Measurements from ENCODE around the gene SMIM38.

SMIM38 gene

DNA sequence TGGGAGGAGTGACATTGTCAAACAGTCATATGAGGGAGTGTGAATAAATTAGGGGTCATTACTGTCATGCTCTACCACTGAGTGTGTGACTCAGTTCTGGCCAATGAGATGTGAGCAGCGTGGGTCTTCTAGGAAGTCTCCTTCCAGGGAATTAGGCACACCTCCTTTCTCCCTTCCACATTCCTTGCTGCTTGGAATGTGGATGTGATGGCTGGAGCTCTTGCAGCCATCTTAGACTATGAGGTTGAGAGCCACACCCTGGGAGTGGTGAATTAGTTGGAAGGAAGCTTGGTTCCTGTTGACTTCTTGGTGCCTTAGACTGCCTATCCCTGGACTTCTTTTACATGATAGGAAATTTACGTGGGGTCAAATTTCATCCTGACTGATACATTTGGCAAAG lies 36.5 kb upstream of the SMIM38 start:
- H3K9me3 ChIP-seq (ENCODE audit: low read depth, low read length) = no peaks in the 10 kb centered on the region; the same call in 1 of the 2 replicates
- TF ChIP-seq EZH2 (IDR thresholded peaks at IDR 0.05) = no peak
- TF ChIP-seq POLR2AphosphoS5 (IDR thresholded peaks at IDR 0.05; ENCODE audit: borderline replicate concordance, low read depth, low read length) = no peak
- no peak for TF ChIP-seq FOXP2 (optimal IDR thresholded peaks at IDR 0.05; ENCODE audit: control extremely low read depth, extremely low read length, insufficient read depth)
- no peak overlapping the region for H3K27ac ChIP-seq
- no peak overlapping the region for H3K9ac ChIP-seq (ENCODE audit: insufficient read length)
- no peak overlapping the region for H3K4me3 ChIP-seq
- no peaks in the 10 kb centered on the region for H3K36me3 ChIP-seq (ENCODE audit: insufficient read depth, low read length)
- DNase-seq (ENCODE audit: low read depth, low spot score) = no peak

DNA sequence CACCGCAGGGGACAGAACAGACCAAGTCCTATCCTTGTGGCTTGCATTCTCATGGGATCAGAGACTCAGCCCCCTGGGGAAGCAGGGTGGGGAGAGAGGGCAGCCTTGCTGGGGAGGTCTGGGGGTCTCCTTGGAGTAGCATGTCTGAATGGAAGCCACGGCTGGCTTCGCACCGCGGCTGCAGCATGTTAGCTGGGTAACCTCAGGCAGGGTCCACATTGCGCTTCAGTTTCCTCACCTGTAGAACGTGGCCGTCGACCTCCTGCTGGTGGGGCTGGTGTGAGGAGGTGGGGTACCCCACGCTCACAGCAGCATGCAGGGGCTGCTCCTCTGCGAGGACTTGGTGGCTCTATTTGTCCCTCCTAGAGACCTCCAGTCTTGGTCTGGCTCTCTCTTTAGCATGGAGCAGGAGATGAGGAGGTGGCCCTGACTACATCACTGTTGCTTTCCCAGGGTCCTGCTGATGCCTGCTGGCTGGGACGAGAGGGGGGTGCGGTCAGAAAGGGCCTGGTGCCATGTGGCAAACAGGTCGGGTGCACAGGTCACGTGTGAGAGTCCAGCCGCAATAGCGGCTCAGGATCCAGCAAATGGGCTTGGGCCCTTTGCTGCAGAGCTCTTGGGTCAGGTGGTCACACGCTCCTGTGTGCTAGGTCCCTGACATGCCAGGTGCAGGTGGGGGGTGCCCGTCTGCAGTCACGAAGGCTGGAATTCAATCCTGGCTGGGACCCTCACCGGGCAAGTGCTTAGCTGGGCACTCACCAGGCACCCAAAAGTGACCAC lies 35.4 kb upstream of the SMIM38 start:
- no peak overlapping the region for H3K27ac ChIP-seq
- DNase-seq (ENCODE audit: low read depth, low spot score) = no peak
- H3K4me3 ChIP-seq = no peak overlapping the region
- TF ChIP-seq EZH2 (IDR thresholded peaks at IDR 0.05) (no peak), POLR2AphosphoS5 (IDR thresholded peaks at IDR 0.05; ENCODE audit: borderline replicate concordance, low read depth, low read length) (no peak), FOXP2 (optimal IDR thresholded peaks at IDR 0.05; ENCODE audit: control extremely low read depth, extremely low read length, insufficient read depth) (no peak)
- no peaks in the 10 kb centered on the region for H3K36me3 ChIP-seq (ENCODE audit: insufficient read depth, low read length)
- no peak overlapping the region for H3K9ac ChIP-seq (ENCODE audit: insufficient read length)
- no peaks in the 10 kb centered on the region; the same call in 1 of the 2 replicates for H3K9me3 ChIP-seq (ENCODE audit: low read depth, low read length)

DNA sequence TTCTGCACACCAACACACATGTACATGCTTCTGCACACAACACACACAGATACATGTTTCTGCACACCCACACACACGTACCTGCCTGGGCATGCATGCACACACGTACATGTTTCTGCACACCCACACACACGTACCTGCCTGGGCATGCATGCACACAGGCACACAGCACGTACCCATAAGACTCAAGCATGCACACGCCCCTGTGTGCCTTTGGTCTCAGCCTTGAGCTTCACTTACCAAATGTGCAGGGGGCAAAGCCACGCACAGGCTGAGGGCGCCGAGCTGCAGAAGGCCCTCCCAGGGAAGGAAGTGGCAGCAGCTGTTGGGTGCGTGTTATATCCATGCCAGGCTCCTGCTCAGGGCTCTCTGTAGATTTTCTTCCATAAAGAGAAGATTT lies 34.7 kb upstream of the SMIM38 start:
- TF ChIP-seq FOXP2 (optimal IDR thresholded peaks at IDR 0.05; ENCODE audit: control extremely low read depth, extremely low read length, insufficient read depth) (no peak), POLR2AphosphoS5 (IDR thresholded peaks at IDR 0.05; ENCODE audit: borderline replicate concordance, low read depth, low read length) (no peak), EZH2 (IDR thresholded peaks at IDR 0.05) (no peak)
- no peaks in the 10 kb centered on the region; the same call in 1 of the 2 replicates for H3K9me3 ChIP-seq (ENCODE audit: low read depth, low read length)
- H3K27ac ChIP-seq = no peak overlapping the region
- no peak overlapping the region for H3K4me3 ChIP-seq
- no peak overlapping the region for H3K9ac ChIP-seq (ENCODE audit: insufficient read length)
- no peak for DNase-seq (ENCODE audit: low read depth, low spot score)
- H3K36me3 ChIP-seq (ENCODE audit: insufficient read depth, low read length) = no peaks in the 10 kb centered on the region

DNA sequence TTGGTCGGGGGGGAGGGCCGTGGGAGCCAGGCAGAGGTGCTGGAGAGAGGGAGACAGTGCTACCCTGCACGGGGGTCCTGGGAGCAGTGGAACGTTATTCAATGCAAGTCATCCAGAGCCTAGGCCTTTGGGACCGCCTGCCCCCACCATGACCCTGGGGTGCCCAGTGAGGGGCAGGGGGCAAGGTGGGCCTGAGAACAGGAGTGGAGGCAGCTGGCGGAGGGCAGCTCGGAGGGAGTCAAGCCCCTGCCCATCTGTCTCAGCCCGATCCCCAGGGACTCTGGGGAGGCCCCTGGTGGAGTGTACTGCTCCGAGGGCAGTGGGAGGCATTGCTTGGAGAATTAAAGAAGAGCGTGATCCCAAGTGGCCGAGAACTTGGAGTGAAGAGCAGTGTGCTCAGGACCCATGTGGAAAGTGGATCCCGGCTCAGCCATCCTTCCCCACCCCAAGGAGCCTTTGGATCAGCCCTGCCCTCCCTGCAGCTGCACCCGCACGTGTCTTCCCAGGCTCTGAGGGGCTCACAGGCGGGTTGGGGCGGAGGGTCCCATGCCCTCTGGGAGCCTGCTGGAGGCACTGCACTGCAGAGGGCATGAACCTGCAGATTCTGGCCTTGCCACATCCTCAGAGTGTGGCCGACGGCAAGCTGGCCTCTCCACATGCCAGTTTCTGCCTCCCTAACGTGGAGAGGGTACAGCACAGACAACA lies 34.0 kb upstream of the SMIM38 start:
- TF ChIP-seq FOXP2 (optimal IDR thresholded peaks at IDR 0.05; ENCODE audit: control extremely low read depth, extremely low read length, insufficient read depth) (no peak), POLR2AphosphoS5 (IDR thresholded peaks at IDR 0.05; ENCODE audit: borderline replicate concordance, low read depth, low read length) (no peak), EZH2 (IDR thresholded peaks at IDR 0.05) (no peak)
- Histone ChIP-seq H3K4me3 (no peak overlapping the region), H3K36me3 (ENCODE audit: insufficient read depth, low read length) (no peaks in the 10 kb centered on the region), H3K9ac (ENCODE audit: insufficient read length) (no peak overlapping the region), H3K27ac (no peak overlapping the region), H3K9me3 (ENCODE audit: low read depth, low read length) (no peaks in the 10 kb centered on the region; the same call in 1 of the 2 replicates)
- DNase-seq (ENCODE audit: low read depth, low spot score) = no peak

DNA sequence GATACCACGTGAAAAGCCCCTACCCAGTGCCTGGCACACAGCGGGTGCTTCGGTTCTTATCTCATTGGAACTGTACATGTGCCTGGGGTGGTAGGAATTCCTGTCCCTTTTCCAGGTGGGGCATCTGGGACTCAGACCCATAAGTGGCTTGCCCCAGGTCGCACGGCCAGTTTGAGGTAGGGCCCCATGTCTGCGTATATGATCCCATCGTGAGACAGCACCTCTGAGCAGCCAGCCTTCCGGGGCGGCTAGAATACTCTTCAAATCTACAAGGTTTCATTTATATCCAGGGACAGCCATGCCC lies 33.5 kb upstream of the SMIM38 start:
- Histone ChIP-seq H3K4me3 (no peak overlapping the region), H3K27ac (no peak overlapping the region)
- no peak for DNase-seq (ENCODE audit: low read depth, low spot score)

DNA sequence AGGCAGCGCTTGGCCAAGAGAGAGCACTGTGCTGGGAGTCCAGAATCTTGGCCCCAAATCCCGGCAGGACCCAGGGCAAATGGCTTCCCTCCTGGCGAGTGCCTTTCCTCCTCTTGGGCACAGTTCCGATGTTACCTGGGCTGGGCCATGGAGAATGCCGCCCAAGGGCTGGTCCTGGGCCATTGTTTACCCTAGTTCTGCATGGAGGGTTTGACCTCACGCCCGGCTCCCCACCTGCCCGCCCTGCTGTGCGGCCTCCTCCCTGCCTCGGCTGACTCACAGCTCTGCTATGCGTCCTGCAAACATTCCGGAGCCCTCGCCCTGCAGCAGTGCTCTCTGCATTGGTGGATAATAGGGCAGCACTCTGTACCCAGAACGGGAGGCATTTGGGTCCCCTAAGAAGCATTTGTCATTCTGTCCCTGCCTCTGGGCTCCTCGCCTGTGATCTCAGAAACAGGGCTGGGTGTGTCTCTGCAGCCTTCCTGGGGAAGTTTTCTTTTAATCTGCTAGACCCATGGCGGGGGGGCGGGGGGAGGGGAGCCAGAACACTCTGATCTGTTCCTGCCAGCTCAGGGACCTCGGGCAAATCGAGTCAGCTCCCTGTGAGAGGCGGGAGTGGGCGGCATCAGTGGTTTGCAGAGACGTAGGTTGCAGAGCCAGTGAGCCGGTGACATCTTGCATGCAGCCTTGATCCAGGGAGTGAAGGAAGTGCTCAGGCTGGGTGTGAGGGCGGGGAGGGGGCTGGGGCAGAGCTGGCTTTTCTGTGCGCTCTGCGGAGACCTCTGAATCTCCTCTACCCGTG lies 32.9 kb upstream of the SMIM38 start:
- H3K9me3 ChIP-seq (ENCODE audit: low read depth, low read length) = peaks cover 3% of the 10 kb centered on the region; the same call in 1 of the 2 replicates
- TF ChIP-seq POLR2AphosphoS5 (IDR thresholded peaks at IDR 0.05; ENCODE audit: borderline replicate concordance, low read depth, low read length) (no peak), EZH2 (IDR thresholded peaks at IDR 0.05) (no peak), FOXP2 (optimal IDR thresholded peaks at IDR 0.05; ENCODE audit: control extremely low read depth, extremely low read length, insufficient read depth) (no peak)
- peaks cover 3% of the 10 kb centered on the region; the same call in 1 of the 2 replicates for H3K36me3 ChIP-seq (ENCODE audit: insufficient read depth, low read length)
- H3K9ac ChIP-seq (ENCODE audit: insufficient read length) = no peak overlapping the region
- 0 out of 2 replicates have a peak overlapping the region, but pooled peaks have one; percentile 2 for H3K4me3 ChIP-seq
- no peak for DNase-seq (ENCODE audit: low read depth, low spot score)
- H3K27ac ChIP-seq = peak overlapping the region; percentile 71

More for the DNA sequence above, 33.5 kb upstream of the SMIM38 start:
- Histone ChIP-seq H3K9me3 (ENCODE audit: low read depth, low read length) (no peaks in the 10 kb centered on the region; the same call in 1 of the 2 replicates), H3K36me3 (ENCODE audit: insufficient read depth, low read length) (no peaks in the 10 kb centered on the region), H3K9ac (ENCODE audit: insufficient read length) (no peak overlapping the region)
- TF ChIP-seq EZH2 (IDR thresholded peaks at IDR 0.05) (no peak), POLR2AphosphoS5 (IDR thresholded peaks at IDR 0.05; ENCODE audit: borderline replicate concordance, low read depth, low read length) (no peak), FOXP2 (optimal IDR thresholded peaks at IDR 0.05; ENCODE audit: control extremely low read depth, extremely low read length, insufficient read depth) (no peak)

DNA sequence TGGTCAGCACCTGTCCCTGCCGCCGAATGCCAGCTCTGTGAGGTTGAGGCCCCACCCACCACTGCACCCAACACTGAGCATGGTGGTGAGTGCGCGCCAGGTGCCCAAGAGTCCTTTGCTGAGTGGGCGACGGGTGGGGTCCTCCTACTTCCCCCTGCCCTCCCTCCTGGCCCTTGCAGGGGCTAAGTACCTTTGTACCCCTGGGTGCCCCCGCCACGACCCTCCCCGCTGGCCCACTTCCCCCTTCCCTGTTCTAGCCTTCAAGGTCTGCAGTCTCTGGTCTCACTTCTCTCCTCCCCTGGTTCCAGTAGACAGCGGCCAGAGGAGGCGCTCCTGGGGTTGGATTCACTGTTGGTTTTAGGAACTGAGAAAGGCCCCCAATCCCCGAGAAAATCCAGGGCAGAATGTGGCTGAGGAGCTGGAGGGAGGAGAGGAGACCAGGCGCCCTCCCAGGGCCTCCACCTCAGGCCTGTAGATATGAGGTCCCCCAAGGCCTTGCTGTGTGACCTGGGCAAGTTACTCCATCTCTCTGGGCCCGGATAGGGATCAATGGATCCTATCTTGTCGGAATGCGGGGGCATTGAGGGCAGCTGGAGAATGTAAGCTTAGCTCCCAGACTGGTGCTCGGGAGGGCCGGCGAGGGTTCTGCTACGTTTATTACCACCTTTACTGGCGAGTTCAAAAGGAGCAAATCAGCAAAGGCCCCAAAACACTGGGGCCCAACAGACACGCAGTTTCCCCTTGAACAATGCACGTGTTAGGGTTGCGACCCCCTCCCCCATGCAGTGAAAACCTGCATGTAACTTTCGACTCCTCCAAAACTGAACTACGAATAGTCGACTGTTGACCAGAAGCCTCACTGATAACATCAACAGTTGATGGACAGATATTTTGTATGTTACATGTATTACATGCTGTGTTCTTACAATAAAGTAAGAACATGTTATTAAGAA lies 31.9 kb upstream of the SMIM38 start:
- Histone ChIP-seq H3K27ac (peak overlapping the region; percentile 71), H3K4me3 (no peak overlapping the region), H3K36me3 (ENCODE audit: insufficient read depth, low read length) (peaks cover 7% of the 10 kb centered on the region; the same call in 1 of the 2 replicates), H3K9me3 (ENCODE audit: low read depth, low read length) (peaks cover 8% of the 10 kb centered on the region; the same call in 1 of the 2 replicates), H3K9ac (ENCODE audit: insufficient read length) (peak overlapping the region; percentile 25)
- DNase-seq (ENCODE audit: low read depth, low spot score) = no peak
- no peak for TF ChIP-seq EZH2 (IDR thresholded peaks at IDR 0.05)
- no peak for TF ChIP-seq FOXP2 (optimal IDR thresholded peaks at IDR 0.05; ENCODE audit: control extremely low read depth, extremely low read length, insufficient read depth)
- TF ChIP-seq POLR2AphosphoS5 (IDR thresholded peaks at IDR 0.05; ENCODE audit: borderline replicate concordance, low read depth, low read length) = no peak
